ENCODE measurements around the gene KCTD1.

GRCh38 chr18:26563024-26563423 lies 14.7 kb upstream of the KCTD1 start:
- no peak for TF ChIP-seq CTCF (IDR thresholded peaks at IDR 0.05; ENCODE audit: low read length)
- no peak for TF ChIP-seq EZH2 (optimal IDR thresholded peaks at IDR 0.05; ENCODE audit: low read depth, low read length)
- TF ChIP-seq EZH2phosphoT487 (IDR thresholded peaks at IDR 0.05; ENCODE audit: low read length), result no peak

Measured in MM.1S (cell line).